DLD1 (cell line): ENCODE measurements around the gene MZT2B.
"Not testable (repeated sequence)": the region's sequence is repeated elsewhere in the genome, so short reads cannot be mapped to it uniquely, and the experiment has no call there.

Source experiments
- in situ Hi-C: cut with HindIII; loops from 2 replicates; pipeline ENCODE4 v1.10.0; 2017; ENCODE audit warnings: low sequenced_read_pairs

MZT2B gene

DNA sequence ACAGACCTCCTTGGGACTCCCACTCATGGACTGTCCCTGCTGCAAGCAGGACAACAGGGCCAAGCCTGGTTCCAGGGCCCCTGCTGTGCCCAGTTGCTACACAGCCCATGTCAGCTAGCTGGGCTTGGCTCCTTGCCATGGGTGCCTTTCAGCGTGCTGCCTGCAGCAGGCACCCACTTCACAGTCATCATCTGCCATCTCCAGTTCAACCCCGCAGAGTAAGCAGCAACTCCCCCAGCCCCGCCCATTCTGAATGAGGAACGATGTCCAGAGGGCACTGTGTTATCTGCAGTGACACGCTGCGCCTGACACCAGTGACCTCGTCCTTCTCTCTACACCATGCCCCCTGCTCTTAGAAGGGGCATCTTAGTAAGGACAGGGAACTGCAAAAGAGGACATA lies 20.5 kb downstream of the MZT2B start:
- in situ Hi-C loops: not testable (repeated sequence)

DNA sequence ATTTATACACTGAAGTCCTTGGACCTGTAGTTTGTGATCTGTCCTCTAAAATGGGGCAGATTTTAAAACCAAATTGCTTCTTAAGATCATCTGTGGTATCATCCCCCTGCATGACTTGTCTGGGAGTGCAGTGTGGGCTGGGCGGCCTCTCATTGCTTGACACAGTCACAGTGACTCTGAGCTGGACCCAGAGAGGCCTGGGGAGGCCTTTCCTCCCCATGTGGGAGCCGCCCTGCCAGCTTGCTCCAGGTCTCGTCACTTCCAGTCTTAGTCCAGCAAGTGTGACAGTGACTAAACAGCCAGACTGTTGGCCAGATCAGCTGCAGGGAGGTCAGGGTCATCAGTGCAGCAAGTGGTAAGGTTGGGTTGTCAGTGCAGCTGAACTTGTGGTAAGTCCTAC lies 21.1 kb downstream of the MZT2B start:
- in situ Hi-C loops: not testable (repeated sequence)

DNA sequence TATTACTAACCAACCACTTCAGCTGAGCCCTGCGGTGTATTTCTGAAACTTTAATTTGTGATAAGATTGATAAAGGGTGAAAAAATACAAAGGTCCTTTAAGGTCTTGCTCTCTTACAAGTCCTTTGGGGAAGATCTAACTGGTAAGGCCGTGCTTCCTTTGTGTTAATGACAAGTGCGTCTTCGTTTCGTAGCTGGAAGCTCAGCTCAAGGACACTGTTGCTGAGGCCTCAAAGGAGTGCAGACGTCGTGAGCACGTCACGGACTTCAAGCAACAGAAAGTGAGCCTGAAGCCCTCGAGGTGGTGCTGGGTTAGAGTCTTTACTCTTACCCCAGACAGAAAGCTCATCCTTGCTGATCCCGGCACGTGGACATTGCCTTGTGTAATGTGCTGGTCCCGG lies 25.0 kb downstream of the MZT2B start:
- in situ Hi-C loops: not testable (repeated sequence)

DNA sequence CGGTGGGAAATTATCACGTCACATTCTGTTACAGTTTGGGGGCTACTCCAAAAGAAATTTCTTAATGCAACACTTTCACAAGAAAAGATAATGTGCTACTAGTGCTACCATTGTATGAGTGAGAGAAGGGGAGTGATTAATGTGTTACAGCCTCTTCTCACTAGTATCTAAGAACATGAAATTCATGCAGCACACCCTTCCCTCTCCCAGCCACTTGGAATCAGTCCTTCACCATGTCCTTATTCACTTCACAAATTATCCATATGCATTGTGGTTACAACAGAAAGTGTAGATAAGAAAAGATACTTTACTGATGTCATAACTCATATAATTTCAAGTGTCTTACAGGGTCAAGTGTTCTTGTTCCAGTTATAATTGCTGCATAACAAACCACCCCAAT lies 37.1 kb downstream of the MZT2B start:
- in situ Hi-C loops: not testable (repeated sequence)

DNA sequence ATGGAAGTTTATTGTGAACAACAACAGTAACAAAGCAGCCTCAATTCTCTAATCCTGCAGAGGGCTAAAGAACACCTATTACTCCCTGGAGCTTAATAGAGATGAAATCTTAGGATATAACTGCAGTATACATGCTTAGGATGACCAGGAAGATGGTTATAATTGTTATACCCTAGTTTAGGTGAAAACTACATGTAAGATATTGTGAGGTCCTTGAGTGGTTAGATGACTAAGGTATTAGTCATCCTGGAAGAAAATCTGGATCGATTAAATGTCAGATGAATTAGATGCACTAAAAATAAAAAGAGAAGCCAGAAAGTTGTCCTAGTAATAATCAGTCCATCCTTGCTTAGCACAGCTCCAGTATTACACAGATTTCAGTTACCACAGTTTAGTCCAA lies 38.4 kb downstream of the MZT2B start:
- in situ Hi-C loops: not testable (repeated sequence)

DNA sequence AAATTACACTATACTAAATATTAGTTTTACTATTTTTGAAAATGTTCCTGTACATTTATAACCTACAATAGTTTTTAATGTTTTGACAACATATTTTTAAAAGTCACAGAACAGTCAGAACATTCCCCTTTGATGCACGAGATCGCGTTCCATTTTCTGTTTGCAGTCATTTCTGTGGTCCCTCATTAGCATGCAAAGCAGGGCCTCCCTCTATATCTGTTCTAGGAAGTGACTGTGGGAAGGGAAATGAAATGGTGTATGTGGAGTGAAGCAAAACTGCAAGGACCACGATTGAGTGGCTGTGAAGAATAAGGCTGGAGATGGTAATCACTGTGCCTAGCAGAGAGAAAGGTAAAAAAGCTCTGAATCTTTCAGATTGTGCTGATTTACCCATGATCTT lies 40.5 kb downstream of the MZT2B start:
- in situ Hi-C loops: not testable (repeated sequence)

DNA sequence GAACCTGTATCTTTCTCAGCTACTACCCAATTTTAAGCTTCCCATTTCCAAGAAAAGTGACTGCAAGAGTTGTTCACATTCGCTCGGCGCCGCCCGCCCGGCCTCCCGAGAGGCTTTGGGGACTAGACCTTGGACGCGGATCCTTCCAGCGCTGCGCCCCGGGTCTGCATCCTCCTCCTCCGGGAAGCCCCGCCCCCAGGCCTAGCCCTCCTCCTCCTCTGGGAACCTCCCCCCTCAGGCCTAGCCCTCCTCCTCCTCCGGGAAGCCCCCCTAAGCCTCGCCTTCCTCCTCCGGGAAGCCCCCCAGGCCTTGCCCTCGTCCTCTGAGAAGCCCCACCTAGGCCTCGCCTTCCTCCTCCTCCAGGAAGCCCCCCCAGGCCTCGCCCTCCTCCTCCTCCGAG lies 45.9 kb downstream of the MZT2B start:
- in situ Hi-C loops: not testable (repeated sequence)

DNA sequence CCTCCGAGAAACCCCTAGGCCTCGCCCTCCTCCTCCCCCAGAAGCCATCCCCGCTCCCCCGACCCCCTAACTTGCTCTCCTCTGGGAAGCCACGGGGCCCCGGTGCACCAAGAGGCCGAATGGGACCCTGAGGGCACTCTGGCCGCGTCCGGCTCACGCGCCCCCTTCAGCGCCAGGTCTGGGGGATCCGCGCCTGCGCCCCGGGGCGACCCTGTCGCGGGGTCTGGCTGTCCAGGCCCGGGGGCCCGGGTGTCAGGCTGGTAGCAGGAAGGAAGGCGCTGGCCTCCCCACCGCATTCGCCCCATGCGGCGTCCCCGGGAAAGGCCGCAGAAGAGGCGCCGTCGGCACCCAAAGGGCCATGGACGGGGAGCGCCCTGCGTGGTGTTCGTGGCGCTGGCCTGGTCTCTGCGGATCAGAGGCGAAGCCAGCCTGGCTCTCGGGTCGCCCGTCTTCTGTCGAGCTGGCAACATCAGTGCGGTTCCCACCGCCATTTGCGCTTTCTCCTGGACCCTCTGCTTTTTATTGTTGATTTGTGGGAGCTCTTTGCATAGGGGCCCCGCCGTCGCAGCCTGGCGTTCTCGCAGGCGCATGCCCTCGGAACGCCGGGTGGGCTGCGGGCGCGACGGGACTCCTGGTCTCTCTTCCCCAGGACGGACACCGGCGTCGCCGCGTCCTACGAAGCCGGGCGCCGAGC lies 46.6 kb downstream of the MZT2B start:
- in situ Hi-C loops: not testable (repeated sequence)

DNA sequence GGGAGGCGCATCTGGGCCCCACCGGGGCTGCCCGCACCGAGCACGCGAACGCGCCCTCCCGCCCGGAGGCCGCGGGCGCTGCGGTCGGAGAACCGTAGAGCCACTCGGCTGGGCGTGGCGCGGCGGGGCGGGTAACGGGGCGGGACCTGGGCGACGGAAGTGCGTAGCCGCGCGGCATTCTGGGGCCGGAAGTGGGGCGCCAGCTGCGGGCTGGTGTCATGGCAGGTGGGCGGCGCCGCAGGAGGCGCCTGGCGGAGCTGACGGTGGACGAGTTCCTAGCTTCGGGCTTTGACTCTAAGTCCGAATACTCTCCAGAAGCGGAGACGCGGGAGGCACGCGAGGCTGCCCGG lies 47.1 kb downstream of the MZT2B start:
- in situ Hi-C loops: not testable (repeated sequence)

DNA sequence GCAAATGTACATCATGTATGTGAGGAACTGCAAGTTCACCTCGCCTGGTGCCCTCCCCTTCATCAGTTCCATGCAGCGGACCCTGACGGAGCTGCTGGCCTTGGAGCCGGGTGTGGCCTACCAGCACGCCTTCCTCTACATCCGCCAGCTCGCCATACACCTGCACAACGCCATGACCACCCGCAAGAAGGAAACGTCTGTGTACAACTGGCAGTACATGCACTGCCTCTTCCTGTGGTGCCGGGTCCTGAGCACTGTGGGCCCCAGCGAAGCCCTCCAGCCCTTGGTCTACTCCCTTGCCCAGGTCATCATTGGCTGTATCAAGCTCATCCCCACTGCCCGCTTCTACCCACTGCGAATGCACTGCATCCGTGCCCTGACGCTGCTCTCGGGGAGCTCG lies 48.3 kb downstream of the MZT2B start:
- in situ Hi-C loops: not testable (repeated sequence)

DNA sequence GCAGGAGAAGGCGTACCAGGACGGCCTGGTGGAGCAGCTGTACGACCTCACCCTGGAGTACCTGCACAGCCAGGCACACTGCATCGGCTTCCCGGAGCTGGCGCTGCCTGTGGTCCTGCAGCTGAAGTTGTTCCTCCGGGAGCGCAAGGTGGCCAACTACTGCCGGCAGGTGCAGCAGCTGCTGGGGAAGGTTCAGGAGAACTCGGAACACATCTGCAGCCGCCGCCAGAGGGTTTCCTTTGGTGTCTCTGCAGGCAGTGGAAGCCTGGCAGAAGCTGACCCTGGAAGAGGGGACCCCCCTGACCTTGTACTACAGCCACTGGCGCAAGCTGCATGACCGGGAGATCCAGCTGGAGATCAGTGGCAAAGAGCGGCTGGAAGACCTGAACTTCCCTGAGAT lies 48.8 kb downstream of the MZT2B start:
- in situ Hi-C loops: not testable (repeated sequence)

DNA sequence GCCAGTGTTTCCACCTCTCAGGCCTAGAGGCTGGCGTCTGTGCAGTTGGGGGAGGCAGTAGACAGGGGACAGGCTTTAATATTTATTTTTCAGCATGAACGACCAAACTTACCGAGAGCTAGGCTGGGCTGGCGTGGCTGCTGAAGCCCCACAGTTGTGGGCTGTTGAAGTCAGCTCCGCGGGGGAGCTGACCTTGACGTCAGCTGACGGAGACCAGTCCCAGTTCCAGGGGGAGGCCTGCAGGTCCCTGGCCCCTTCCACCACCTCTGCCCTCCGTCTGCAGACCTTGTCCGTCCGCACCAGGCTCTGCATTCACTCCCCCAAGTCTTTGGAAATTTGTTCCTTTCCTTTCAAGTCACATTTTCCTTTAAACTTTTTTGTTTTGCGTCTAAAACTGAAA lies 49.6 kb downstream of the MZT2B start:
- in situ Hi-C loops: no loop called here

DNA sequence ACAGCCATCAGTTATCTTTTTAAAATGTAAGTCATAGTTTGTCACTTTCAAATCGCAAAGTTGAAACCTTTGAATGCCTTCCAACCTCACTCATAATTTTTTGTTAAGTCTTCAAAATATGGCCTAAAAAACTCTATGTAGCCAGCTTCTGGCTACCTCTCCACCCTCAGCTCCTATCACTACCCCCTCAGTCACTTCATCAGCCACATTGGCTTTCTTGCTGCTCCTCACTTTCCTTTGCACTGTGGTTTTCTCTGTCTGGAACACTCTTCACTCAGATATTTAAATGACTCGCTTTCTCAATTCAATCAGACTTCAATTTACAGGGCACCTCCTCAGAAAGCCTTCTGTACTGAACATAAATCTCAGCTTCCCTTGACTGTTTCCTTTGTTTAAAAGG lies 51.0 kb downstream of the MZT2B start:
- in situ Hi-C loops: not testable (repeated sequence)

DNA sequence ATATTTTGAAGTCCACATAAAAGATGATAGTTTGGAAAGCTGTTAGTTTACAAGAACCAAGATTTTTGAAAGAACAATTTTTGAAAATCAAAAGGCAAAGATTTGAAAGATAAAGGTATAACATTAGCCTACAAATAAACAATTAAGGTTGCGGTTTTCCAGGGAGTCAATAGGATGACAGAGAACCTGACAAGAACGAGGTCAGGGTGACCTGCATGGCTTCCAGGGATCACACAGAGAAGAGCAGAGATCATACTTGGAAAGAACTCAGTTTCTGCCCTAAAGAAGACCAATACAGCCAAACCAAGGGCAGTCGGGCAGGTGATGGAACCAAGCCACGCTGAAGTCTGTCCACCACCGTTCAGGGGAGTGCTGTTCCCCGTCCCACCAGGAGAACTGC lies 57.5 kb downstream of the MZT2B start:
- in situ Hi-C loops: not testable (repeated sequence)
